ENCODE measurements around the gene LLGL1.

Gene LLGL1

DNA sequence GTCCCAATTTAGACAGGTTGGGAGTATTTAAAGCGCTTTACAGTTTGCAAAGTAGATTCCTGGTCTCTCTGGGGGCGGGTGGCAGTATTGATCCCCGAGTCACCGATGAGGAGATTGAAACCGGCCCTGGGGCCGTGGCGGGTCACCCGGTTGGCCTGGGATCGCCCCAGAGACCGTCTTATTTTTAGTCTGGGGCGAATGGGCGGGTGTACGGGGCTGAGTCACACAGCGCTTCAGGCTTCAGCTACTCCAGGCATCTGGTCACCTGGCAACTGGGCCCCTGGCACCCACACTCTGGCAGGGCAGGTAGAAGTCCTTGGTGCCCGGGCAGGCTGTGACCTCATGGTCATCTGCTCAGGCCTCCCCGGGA lies 35.7 kb downstream of the LLGL1 start:
- Histone ChIP-seq H3K9ac (ENCODE audit: low read depth, low read length, poor library complexity, severe bottlenecking) (peak overlapping the region; percentile 81), H3K4me3 (ENCODE audit: low read length, poor library complexity, severe bottlenecking) (peak overlapping the region; percentile 93), H3K79me2 (ENCODE audit: insufficient read depth, low read length) (peaks cover 35% of the 10 kb centered on the region), H3K9me2 (replicated peaks; ENCODE audit: low read depth, low read length) (no peaks in the 10 kb centered on the region), H4K20me1 (ENCODE audit: insufficient read depth, low read length, poor library complexity, severe bottlenecking) (peaks cover 17% of the 10 kb centered on the region), H3F3A (ENCODE audit: low read depth) (no peaks in the 10 kb centered on the region), H3K9me3 (ENCODE audit: insufficient read depth, low read depth, low read length) (no peaks in the 10 kb centered on the region), H3K4me1 (ENCODE audit: insufficient read depth, low read length, poor library complexity, severe bottlenecking) (peaks cover 27% of the 10 kb centered on the region), H3K4me2 (ENCODE audit: low read depth, low read length, poor library complexity, severe bottlenecking) (peak overlapping the region; percentile 80), H3K36me3 (ENCODE audit: insufficient read depth, low read length) (peaks cover 6% of the 10 kb centered on the region; the same call in 1 of the 2 replicates), H3K27me3 (ENCODE audit: insufficient read depth, low read length, poor library complexity, severe bottlenecking) (no peaks in the 10 kb centered on the region), H2AFZ (ENCODE audit: low read length) (peak overlapping the region; percentile 86)
- TF ChIP-seq EZH2phosphoT487 (IDR thresholded peaks at IDR 0.05; ENCODE audit: borderline replicate concordance) (no peak), CTCF (conservative IDR thresholded peaks at IDR 0.05; ENCODE audit: low read length) (no peak)

DNA sequence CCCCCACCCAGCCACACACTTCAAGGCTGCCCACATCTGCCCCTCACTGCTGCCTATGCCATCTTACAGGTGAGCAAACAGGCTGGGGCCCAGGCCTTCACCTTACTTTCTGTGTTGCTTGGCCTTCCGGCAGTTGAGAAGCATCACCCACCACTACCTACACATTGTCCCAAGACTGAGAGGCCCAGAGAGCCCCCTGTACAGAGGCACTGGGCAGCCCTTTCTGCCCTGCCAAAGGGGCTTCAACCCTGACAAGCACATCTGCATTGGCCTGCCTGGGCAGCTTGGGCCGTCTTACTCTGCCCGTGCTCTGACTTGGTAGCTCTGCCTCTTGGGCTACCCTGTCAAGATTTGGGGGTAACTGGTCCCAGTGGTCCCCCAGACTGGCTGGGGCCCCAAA lies 36.2 kb downstream of the LLGL1 start:
- Histone ChIP-seq H3K9me3 (ENCODE audit: insufficient read depth, low read depth, low read length) (no peaks in the 10 kb centered on the region), H2AFZ (ENCODE audit: low read length) (no peak overlapping the region), H3K4me3 (ENCODE audit: low read length, poor library complexity, severe bottlenecking) (peak overlapping the region; percentile 93), H3F3A (ENCODE audit: low read depth) (no peaks in the 10 kb centered on the region), H3K27me3 (ENCODE audit: insufficient read depth, low read length, poor library complexity, severe bottlenecking) (no peaks in the 10 kb centered on the region), H3K9me2 (replicated peaks; ENCODE audit: low read depth, low read length) (no peaks in the 10 kb centered on the region), H3K79me2 (ENCODE audit: insufficient read depth, low read length) (peaks cover 29% of the 10 kb centered on the region), H3K4me1 (ENCODE audit: insufficient read depth, low read length, poor library complexity, severe bottlenecking) (peaks cover 26% of the 10 kb centered on the region), H3K36me3 (ENCODE audit: insufficient read depth, low read length) (peaks cover 6% of the 10 kb centered on the region; the same call in 1 of the 2 replicates), H4K20me1 (ENCODE audit: insufficient read depth, low read length, poor library complexity, severe bottlenecking) (peaks cover 12% of the 10 kb centered on the region), H3K9ac (ENCODE audit: low read depth, low read length, poor library complexity, severe bottlenecking) (peak overlapping the region; percentile 81), H3K4me2 (ENCODE audit: low read depth, low read length, poor library complexity, severe bottlenecking) (peak overlapping the region; percentile 80)
- no peak for TF ChIP-seq CTCF (conservative IDR thresholded peaks at IDR 0.05; ENCODE audit: low read length)
- TF ChIP-seq EZH2phosphoT487 (IDR thresholded peaks at IDR 0.05; ENCODE audit: borderline replicate concordance): no peak

- no peak for TF ChIP-seq CTCF (conservative IDR thresholded peaks at IDR 0.05; ENCODE audit: low read length)
- TF ChIP-seq EZH2phosphoT487 (IDR thresholded peaks at IDR 0.05; ENCODE audit: borderline replicate concordance): no peak
- H3K36me3 ChIP-seq (ENCODE audit: insufficient read depth, low read length): peaks cover 6% of the 10 kb centered on the region; the same call in 1 of the 2 replicates
- peaks cover 25% of the 10 kb centered on the region for H3K79me2 ChIP-seq (ENCODE audit: insufficient read depth, low read length)
- peak overlapping the region; percentile 81 for H3K9ac ChIP-seq (ENCODE audit: low read depth, low read length, poor library complexity, severe bottlenecking)
- no peaks in the 10 kb centered on the region for H3K27me3 ChIP-seq (ENCODE audit: insufficient read depth, low read length, poor library complexity, severe bottlenecking)
- H3K4me2 ChIP-seq (ENCODE audit: low read depth, low read length, poor library complexity, severe bottlenecking): peak overlapping the region; percentile 80
- H3K4me1 ChIP-seq (ENCODE audit: insufficient read depth, low read length, poor library complexity, severe bottlenecking): peaks cover 22% of the 10 kb centered on the region
- H3F3A ChIP-seq (ENCODE audit: low read depth): no peaks in the 10 kb centered on the region
- no peaks in the 10 kb centered on the region for H3K9me2 ChIP-seq (replicated peaks; ENCODE audit: low read depth, low read length)
- peaks cover 7% of the 10 kb centered on the region for H4K20me1 ChIP-seq (ENCODE audit: insufficient read depth, low read length, poor library complexity, severe bottlenecking)
- no peaks in the 10 kb centered on the region for H3K9me3 ChIP-seq (ENCODE audit: insufficient read depth, low read depth, low read length)
- no peak overlapping the region for H2AFZ ChIP-seq (ENCODE audit: low read length)
- H3K4me3 ChIP-seq (ENCODE audit: low read length, poor library complexity, severe bottlenecking): peak overlapping the region; percentile 93
Observed at GRCh38 chr17:18262111-18262510, 36.7 kb downstream of the LLGL1 start.

All from Loucy (cell line).